Stimulated activated effector memory CD8-positive, alpha-beta T cell treated with anti-CD3 and anti-CD28 coated beads, Interleukin-12 subunit alpha, Interleukin-12 subunit beta, amount 100 ng/mL, for 72 hours (primary cell): ENCODE results near the gene EFCAB8.
"Not testable (repeated sequence)": the region's sequence is repeated elsewhere in the genome, so short reads cannot be mapped to it uniquely, and the experiment has no call there.

ENCODE experiments used
- ATAC-seq: fragments of 150-1000 bp; cut with Tn5 transposase; 2 replicates; pipeline ENCODE4 v1.10.0; 2021
- DNase-seq, 2 donors: peaks; one replicate each; pipeline ENCODE4 v3.0.0; 2021 to 2022; ENCODE audit warnings: low spot score in 2 of 2
- H3K27ac Mint-ChIP-seq: one replicate; pipeline ENCODE4 v1.8.0; 2022; ENCODE audit warnings: mild to moderate bottlenecking, mixed read lengths
- H3K36me3 Mint-ChIP-seq: one replicate; pipeline ENCODE4 v1.8.0; 2022; ENCODE audit warnings: mild to moderate bottlenecking, mixed read lengths
- H3K4me1 Mint-ChIP-seq: one replicate; pipeline ENCODE4 v1.8.0; 2022; ENCODE audit warnings: mixed read lengths
- H3K4me3 Mint-ChIP-seq: one replicate; pipeline ENCODE4 v1.8.0; 2022; ENCODE audit warnings: mild to moderate bottlenecking, mixed read lengths
- H3K9me3 Mint-ChIP-seq: one replicate; pipeline ENCODE4 v1.8.0; 2022; ENCODE audit warnings: mixed read lengths

Gene EFCAB8

DNA sequence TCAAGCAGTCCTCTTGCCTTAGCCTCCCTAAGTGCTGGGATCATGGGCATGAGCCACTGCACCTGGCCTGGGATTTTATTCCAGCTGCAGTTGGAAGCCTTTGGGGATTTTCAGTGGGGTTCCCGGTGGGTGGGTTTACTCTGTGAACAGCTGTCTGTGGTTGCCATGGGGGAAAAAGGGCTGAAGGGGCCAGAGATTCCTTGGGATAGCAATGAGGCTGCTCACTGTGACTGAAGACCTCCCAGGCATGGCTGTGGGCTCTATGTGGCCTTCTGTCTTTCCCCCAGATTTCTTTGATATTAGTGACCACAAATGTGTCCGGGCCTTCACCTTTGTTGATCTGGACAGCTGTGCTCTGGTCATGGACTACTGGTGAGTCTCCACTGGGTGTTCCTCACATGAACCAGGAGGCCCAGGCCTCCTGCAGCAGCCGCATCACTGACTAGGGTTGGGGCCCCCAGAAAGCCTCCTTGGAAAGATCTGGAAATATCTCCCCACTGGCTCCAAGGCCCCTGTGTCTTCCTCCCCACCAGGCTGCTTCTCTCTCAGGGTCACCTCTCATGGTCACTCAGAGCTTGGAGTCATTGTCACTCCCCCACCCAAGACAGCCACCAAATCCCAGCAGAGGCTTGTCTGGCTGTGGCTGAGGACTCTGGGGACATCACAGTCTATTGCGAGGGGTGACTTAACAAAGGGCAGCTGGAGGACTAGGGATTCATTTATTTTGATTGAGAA is 33.4 kb downstream of the EFCAB8 start:
- no peaks in the 10 kb centered on the region for H3K4me1 Mint-ChIP-seq
- H3K4me3 Mint-ChIP-seq = no peak overlapping the region
- no peak for DNase-seq
- no peak for ATAC-seq
- H3K9me3 Mint-ChIP-seq = no peaks in the 10 kb centered on the region
- H3K36me3 Mint-ChIP-seq = no peaks in the 10 kb centered on the region
- H3K27ac Mint-ChIP-seq = no peak overlapping the region

DNA sequence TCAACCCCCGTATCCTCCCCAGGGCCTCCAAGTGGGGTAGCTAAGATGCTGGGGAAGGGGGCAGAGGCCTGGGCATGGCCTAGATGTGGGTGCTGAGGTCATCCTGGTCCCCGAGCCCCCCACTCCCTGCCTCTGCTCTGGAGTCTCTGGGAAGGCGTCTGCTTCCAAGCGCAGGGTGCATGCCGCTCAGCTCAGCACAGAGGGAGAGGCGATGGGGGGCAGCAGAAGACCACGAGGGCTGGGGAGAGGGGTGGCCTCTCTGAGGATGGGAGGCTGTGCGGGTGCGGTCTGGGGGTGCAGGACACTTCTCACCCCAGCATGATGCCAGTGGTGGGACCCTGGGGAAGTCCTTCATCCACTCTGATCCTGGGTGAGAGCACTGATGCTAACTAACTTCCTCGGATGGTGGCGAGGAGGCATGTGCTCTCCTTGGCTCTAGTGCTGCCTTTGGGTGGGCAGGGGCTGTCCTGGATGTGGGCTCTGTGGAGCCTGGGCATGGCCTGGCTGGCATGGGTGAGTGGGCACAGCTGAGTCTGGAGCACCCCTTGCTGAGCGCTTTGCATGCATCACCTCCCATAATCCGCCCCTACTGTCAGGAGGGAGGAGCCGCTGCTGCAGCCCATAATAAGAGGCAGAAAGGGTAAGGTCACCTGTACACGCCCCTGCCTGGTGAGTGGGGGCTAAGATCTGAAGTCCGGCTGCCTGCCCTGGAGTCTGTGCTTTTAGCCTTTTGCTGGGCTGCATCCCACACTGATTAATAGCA is 34.7 kb downstream of the EFCAB8 start:
- H3K4me3 Mint-ChIP-seq = no peak overlapping the region

DNA sequence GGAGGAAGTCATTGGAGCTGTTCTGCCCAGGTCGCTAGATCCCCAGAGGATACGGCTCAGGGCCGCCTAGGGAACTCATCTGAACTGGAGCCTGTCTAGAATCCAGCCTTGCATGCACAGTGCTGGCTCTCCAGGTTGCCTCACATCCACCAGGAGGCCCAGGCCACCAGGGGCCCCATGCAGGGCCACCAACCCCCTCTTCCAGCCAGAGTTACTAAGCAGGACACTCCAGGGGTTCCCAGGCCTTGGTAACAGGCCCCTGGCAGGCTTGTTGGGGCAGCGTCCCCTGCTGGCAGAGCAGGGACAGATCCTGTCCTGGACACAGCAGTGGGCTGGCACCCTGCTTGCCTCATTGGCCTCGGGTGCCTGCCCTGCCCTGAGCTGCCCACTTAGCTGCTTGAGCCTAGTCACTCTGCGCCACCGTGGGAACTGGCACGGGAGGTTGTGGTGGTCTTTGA is 35.3 kb downstream of the EFCAB8 start:
- no peaks in the 10 kb centered on the region for H3K4me1 Mint-ChIP-seq
- H3K36me3 Mint-ChIP-seq = no peaks in the 10 kb centered on the region
- H3K4me3 Mint-ChIP-seq = no peak overlapping the region
- no peak overlapping the region for H3K27ac Mint-ChIP-seq
- peak in 1 of 2 donors; percentile 54 for DNase-seq
- no peaks in the 10 kb centered on the region for H3K9me3 Mint-ChIP-seq
- peak; percentile 36 for ATAC-seq

More for the DNA sequence above, 34.7 kb downstream of the EFCAB8 start:
- ATAC-seq = no peak
- Mint-ChIP-seq H3K36me3 (no peaks in the 10 kb centered on the region), H3K27ac (no peak overlapping the region), H3K4me1 (no peaks in the 10 kb centered on the region), H3K9me3 (no peaks in the 10 kb centered on the region)
- no peak for DNase-seq

DNA sequence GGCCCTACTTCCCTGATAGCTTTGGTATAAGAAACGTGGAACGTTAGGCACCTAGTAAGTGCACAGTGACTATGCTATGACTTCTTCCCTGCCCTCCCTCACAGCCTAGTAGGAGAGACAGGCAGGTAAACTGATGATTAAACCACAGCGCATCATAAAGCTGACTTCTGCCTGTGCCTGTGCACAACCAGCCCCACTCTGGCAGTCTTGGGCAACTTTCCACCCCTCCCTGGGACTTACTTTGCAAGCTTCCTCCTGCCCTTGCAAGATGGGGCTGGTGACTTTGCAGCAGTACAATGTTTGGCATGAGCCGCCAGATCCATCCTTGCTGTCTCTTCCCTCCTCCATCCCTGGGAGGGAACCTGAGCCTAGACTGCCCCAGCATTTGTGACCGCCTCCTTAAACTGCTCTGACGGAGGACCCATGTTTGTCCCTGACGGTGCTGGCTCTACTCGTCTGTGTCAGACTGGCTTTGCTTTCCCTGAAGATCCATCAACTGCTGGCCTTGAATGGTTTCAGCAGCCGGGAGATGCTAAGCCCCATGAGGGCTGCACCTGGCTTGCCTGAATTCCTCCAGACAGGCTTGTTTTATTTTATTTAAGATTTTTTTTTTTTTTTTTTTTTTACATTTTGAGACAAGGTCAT is 36.1 kb downstream of the EFCAB8 start:
- H3K9me3 Mint-ChIP-seq = no peaks in the 10 kb centered on the region
- H3K4me3 Mint-ChIP-seq = no peak overlapping the region
- H3K4me1 Mint-ChIP-seq = no peaks in the 10 kb centered on the region
- no peak for DNase-seq
- H3K27ac Mint-ChIP-seq = no peak overlapping the region
- no peaks in the 10 kb centered on the region for H3K36me3 Mint-ChIP-seq
- no peak for ATAC-seq

DNA sequence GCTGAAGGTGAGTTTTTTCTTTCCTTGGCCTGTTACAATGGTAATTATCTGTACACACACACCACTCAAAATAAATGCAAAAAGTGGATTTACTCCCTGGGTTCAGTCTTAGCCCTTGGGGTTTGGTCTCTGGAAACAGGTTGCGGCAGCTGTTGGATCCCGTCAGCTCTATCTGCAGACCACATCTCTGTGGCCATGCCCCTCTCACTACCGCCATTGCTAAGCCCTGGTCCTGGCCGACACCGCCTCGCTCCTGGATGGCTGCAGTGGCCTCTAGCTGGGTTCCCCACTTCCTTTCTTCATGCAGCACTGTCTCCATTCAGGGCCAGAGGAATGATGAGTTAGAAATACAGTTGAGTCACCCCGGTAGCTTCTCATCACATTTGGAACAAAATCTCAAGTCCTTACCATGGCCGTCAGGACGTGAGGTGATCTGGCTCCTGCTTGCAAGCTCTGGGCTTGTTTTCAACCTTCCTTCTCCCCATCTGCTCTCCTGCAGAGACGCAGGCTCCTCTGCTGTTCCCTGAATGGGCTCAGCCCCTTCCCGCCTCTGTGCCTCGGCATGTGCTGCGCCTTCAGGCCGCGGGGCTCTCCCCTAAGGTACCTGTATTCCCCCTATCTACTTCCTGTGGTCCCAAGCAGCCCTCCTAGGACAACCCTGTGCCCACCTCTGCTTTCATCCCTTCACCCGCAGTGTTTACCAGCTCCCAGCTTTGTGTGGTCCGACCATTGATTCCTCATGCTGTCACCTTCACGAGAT is 38.0 kb downstream of the EFCAB8 start:
- Mint-ChIP-seq H3K27ac (no peak overlapping the region), H3K4me1 (no peaks in the 10 kb centered on the region), H3K36me3 (no peaks in the 10 kb centered on the region), H3K9me3 (no peaks in the 10 kb centered on the region), H3K4me3 (no peak overlapping the region)
- no peak for ATAC-seq
- DNase-seq = no peak

DNA sequence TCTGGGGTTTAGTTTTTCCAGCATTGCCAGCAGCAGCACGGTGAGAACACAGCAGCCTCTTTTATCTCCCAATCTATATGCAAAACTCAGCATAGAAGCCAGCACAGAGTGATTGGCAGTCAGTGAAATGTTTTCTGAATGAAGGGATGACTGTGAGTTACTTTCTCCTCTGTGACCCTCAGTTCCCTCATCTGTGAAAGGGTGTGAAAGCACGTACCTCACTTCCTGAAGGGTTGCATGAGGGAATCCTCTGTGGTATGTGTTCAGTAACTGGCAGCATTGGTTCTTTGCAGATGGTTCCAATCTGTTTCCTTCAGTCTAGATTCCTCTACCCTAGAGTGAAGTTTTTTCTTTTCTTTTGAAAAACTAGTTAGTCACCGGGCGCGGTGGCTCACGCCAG is 40.0 kb downstream of the EFCAB8 start:
- Mint-ChIP-seq H3K36me3 (no peaks in the 10 kb centered on the region), H3K4me1 (peaks cover 16% of the 10 kb centered on the region), H3K9me3 (no peaks in the 10 kb centered on the region), H3K4me3 (no peak overlapping the region), H3K27ac (no peak overlapping the region)
- DNase-seq (no peak), ATAC-seq (peak; percentile 58)

DNA sequence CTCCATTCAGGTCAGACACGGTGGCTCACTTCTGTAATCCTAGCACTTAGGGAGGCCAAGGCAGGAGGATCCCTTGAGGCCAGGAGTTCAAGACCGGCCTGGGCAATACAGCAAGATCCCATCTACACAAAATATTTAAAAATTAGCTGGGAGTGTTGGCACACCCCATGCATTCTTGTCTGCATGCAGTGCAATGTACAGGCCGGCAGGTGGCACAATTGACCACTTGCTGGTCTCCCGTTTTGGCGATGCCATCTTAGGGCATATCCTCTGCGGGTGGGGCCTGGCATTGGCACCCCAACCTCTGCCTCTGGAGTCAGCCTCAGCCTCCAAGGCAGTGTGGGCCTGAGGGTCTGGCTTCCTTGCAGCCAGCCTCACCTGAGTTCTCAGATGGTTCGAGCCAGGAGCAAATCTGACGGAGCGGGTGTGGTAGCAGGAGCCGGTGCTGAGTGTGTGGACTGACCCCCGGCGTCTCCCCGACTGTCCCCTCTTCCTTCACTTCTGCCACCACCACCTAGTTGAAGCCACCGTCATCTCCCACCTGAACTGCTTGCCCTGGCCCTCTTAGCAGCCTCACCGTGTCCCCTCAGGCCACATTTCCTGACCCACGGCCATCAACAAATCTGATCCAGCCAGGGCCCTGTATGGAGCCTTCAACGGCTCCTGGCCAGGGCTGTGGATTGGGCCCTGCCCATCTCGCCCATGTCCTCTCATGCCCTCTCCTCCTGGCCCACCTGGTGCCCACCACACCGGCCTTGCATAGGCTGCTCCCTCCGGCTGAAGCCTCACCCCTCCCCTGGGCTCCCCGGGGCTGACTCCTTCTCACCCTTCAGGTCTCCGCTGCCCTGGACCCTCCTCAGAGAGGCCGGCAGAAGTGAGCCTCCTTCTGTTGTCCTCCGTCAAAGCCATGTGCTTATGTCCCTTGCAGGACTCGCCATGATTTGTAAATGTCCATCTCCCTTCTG is 44.0 kb downstream of the EFCAB8 start:
- H3K36me3 Mint-ChIP-seq = no peaks in the 10 kb centered on the region
- H3K4me3 Mint-ChIP-seq = no peak overlapping the region
- H3K27ac Mint-ChIP-seq = peak overlapping the region; percentile 45
- ATAC-seq (peak; percentile 80), DNase-seq (peak; percentile 50 to 76)
- H3K4me1 Mint-ChIP-seq = peaks cover 16% of the 10 kb centered on the region
- no peaks in the 10 kb centered on the region for H3K9me3 Mint-ChIP-seq

DNA sequence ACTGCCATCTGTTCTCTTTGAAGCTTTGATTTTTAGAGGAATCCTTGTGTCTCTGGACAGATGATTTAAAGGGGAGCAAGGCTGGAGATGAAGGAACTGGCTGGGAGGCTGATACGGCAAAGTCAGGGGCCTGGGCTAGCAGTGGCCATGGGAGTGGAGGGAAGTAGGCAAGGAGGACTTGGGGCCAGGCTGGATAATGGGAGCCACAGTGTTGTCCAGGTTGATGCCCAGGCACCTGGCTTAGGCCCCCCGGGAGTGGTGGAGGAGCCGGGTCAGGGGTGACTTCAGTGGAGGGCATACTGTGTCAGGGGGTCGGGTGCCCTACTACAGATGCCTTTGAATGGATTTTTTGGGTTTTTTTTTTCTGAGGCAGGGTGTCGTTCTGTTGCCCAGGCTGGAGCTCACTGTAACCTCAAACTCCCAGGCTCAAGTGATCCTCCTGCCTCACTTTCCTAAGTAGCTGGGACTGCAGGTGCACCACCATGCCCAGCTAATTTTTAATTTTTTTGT is 45.0 kb downstream of the EFCAB8 start:
- Mint-ChIP-seq H3K9me3 (no peaks in the 10 kb centered on the region), H3K36me3 (no peaks in the 10 kb centered on the region), H3K4me1 (peaks cover 16% of the 10 kb centered on the region), H3K4me3 (no peak overlapping the region), H3K27ac (peak overlapping the region; percentile 45)
- ATAC-seq = no peak
- DNase-seq = no peak

DNA sequence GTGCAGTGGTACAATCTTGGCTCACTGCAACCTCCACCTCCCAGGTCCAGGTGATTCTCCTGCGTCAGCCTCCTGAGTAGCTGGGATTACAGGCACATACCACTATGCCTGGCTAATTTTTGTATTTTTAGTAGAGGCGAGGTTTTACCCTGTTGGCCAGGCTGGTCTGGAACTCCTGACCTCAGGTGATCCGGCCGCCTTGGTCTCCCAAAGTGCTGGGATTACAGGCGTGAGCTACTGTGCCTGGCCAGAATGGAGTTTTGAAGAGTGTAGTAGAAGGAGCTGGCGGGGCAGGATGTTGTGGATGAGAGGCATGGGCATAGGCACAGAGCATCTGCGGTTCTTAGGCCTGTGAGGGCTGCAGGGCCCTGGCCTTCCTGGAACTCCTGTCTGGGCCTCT is 46.0 kb downstream of the EFCAB8 start:
- not testable (repeated sequence) for ATAC-seq, H3K9me3 Mint-ChIP-seq, H3K36me3 Mint-ChIP-seq, DNase-seq, H3K4me3 Mint-ChIP-seq
- H3K4me1 Mint-ChIP-seq = peaks cover 16% of the 10 kb centered on the region
- H3K27ac Mint-ChIP-seq = peak overlapping the region; percentile 56

DNA sequence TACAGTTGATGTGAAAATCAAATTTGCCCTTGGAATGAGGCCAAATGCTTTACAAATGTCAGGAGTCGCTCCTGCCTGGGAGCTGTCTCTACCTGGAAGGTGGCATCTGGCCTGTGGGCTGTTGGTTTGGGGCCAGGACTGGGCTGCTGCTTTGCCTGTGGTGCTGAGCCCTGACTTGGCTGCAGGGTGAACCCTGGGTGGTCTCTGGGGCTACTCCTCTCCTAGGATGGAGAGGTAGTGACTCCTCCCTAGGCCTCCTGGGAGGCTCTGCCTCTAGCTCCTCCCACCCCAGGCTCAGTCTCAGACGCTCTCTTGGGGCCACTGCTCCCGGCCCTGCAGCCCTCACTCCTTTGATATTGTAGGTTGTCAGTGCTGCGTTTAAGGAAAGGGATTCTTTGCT is 47.5 kb downstream of the EFCAB8 start:
- ATAC-seq (no peak), DNase-seq (no peak)
- no peak overlapping the region for H3K4me3 Mint-ChIP-seq
- no peak overlapping the region for H3K27ac Mint-ChIP-seq
- no peaks in the 10 kb centered on the region for H3K36me3 Mint-ChIP-seq
- H3K9me3 Mint-ChIP-seq = no peaks in the 10 kb centered on the region
- H3K4me1 Mint-ChIP-seq = peaks cover 16% of the 10 kb centered on the region

DNA sequence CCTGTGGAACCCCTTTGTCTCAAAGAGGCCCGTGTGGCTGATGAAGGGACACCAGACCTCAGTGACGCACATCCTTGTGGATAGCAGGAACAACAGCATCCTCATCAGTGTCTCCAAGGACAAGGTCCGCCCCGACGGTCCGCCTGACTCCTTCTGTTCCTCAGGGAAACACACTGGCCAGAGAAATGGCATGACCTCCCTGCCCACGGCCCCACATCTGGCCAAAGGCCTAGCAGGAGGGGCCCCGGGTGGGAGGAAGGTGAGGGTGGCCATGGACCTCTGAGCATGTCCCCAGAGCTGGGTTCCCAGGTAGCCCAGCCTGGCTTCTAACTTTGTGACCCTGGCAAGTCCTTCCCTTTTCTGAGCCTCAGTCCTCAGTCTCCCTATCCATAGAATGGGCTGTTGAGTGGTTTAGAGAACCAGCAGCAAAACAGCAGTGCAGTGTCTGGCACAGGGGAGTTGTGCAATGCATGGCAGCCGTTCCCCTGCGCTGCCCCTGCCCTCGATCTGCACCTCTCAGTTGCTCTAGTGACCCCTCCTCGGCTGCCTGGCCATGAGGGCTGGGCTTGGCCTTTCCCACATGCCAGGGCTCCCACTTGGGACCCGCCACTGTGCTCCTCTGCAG is 48.3 kb downstream of the EFCAB8 start:
- peaks cover 16% of the 10 kb centered on the region for H3K4me1 Mint-ChIP-seq
- H3K27ac Mint-ChIP-seq = no peak overlapping the region
- H3K9me3 Mint-ChIP-seq = no peaks in the 10 kb centered on the region
- ATAC-seq (no peak), DNase-seq (no peak)
- no peaks in the 10 kb centered on the region for H3K36me3 Mint-ChIP-seq
- no peak overlapping the region for H3K4me3 Mint-ChIP-seq

DNA sequence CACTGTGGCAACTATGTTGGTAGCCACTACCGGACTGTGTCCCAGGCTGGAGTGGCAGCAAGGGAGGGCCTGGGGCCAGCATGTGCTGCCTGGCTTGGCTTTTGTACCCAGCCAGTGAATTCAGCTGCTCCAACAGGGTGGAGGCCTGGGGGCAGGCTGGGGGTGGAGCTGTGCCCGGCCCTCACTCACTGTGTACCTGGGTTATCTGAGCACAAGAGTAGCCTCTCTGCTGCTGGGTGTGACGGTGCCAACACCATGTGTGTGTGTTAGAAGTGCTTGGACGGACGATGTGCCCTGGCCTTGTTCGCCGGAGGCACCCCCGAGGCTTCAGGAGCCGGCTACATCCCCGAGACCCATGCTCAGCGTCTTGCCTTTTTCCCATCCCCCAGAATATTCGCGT is 49.2 kb downstream of the EFCAB8 start:
- Mint-ChIP-seq H3K36me3 (no peaks in the 10 kb centered on the region), H3K4me3 (no peak overlapping the region), H3K27ac (no peak overlapping the region), H3K9me3 (no peaks in the 10 kb centered on the region), H3K4me1 (peaks cover 7% of the 10 kb centered on the region)
- no peak for ATAC-seq
- no peak for DNase-seq

DNA sequence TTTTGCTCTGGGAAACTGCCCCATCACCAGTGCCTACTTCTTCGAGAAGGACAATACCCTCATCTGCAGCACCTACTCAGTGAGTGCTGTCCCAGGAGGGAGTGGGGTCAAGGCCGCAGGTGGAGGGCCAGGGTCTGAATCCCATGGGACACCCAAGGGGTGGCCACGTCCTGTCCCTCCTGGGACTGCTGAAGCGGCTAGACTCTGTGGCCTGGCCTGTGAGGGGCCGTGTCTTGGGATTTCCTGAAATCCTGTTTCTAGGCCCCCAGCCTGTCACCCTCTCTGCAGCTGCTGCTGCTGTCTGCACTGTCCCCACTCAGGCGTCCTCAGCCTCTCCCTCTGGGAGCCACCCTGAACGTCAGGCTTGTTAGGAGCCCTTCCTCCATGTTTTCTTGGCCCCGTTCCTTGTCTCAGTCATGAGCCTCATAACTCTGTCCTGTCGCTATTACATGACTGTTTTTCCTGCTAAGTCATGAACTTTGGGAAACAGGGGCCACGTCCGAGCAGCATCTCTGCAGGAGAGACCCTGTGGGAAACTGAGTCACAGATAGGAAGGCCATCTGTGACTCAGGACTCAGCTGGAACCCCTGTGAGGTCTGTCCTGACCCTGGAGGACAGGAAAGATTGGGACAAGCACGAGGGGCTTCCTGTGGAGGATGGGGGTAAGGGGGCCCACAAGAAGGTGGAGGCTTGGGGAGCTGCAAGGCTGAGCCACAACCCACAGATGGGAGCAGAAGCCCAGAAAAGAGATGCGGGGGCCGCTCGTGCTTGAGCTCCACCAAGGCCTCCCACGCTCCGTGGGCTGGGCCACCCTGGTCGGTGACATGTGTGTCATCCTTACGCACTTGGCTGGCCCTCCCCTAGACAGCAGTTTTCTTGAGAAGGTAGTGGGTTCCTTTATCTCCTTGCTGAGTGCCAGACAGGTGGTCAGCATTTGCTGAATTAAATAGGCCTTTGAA is 49.9 kb downstream of the EFCAB8 start:
- no peaks in the 10 kb centered on the region for H3K36me3 Mint-ChIP-seq
- no peak overlapping the region for H3K27ac Mint-ChIP-seq
- DNase-seq (no peak), ATAC-seq (no peak)
- no peaks in the 10 kb centered on the region for H3K9me3 Mint-ChIP-seq
- no peak overlapping the region for H3K4me3 Mint-ChIP-seq
- peaks cover under 1% of the 10 kb centered on the region for H3K4me1 Mint-ChIP-seq
